ENCODE measurements around the gene HCFC1R1.

DNA sequence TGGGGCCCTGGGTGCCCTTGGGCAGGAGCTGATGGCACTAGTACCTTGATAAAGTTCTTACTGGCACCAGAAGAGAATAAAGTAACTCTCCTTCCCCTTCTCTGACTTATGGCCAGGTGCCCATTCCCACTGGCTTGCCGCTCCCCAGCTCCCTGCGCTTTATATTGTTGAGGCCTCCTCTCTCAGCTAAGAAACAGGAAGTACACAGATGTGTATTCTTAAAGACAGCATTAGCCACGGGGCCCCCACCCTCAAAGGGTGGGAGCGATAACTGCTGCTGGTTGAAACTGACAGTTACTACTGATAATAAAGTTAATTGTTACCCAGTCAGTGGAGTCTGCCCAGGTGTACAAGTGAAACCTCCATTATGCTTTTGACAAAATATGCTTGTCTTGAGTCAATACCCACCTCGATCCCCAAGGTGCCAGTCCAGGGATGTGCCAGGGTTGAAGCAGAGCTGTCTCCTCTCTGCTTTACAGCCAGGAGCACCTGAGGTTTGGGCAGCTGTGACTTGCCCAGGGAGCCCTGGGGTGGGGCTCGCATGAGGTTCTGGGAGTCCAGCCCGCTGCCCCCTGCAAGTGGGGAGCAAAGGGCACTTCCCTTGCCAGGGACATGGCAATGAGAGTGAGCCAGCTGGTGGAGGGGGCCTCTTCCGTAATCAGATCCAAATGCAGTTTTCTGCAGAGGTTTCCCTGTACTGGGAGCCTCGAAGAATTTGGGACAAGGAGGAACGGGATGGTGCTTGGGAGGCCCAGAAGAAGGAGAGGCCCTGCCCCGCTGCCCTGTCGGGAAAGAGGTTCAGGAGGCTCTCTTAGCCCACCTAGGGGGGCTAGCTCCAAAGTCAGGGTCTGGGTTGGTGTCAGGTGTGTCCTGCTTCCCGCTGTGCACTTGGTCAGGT, 16.4 kb downstream of the HCFC1R1 start:
- TF ChIP-seq, protein P1, sequence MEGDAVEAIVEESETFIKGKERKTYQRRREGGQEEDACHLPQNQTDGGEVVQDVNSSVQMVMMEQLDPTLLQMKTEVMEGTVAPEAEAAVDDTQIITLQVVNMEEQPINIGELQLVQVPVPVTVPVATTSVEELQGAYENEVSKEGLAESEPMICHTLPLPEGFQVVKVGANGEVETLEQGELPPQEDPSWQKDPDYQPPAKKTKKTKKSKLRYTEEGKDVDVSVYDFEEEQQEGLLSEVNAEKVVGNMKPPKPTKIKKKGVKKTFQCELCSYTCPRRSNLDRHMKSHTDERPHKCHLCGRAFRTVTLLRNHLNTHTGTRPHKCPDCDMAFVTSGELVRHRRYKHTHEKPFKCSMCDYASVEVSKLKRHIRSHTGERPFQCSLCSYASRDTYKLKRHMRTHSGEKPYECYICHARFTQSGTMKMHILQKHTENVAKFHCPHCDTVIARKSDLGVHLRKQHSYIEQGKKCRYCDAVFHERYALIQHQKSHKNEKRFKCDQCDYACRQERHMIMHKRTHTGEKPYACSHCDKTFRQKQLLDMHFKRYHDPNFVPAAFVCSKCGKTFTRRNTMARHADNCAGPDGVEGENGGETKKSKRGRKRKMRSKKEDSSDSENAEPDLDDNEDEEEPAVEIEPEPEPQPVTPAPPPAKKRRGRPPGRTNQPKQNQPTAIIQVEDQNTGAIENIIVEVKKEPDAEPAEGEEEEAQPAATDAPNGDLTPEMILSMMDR (IDR thresholded peaks at IDR 0.05; ENCODE audit: low read length) = no peak
- TF ChIP-seq EZH2 (optimal IDR thresholded peaks at IDR 0.05; ENCODE audit: low read depth, low read length) = no peak
